SJCRH30 (cell line): ENCODE measurements around the gene AK8. TPM values are rescaled to one million over a fixed set of nuclear protein-coding genes. Genes with fewer than 3 reads are reported as not detected.
"Not testable (repeated sequence)": the region's sequence is repeated elsewhere in the genome, so short reads cannot be mapped to it uniquely, and the experiment has no call there.

Experiments
- DNase-seq, 2 experiments: peaks; one replicate each; pipeline ENCODE4 v3.0.0-alpha.2; 2015 to 2020
- H3K27ac ChIP-seq: fragments of 250-450 bp; sonication (Bioruptor Pico); 2 replicates; pipeline ENCODE4 v1.5.1; 2020; ENCODE audit warnings: mild to moderate bottlenecking, moderate library complexity
- H3K27me3 ChIP-seq: fragments of 250-450 bp; sonication (Bioruptor Pico); 2 replicates; pipeline ENCODE4 v1.5.1; 2020; ENCODE audit warnings: mild to moderate bottlenecking, moderate library complexity
- H3K36me3 ChIP-seq: fragments of 250-450 bp; sonication (Bioruptor Pico); 2 replicates; pipeline ENCODE4 v1.5.1; 2020; ENCODE audit warnings: mild to moderate bottlenecking, moderate library complexity
- H3K4me1 ChIP-seq: fragments of 250-450 bp; sonication (Bioruptor Pico); 2 replicates; pipeline ENCODE4 v1.5.1; 2020; ENCODE audit warnings: mild to moderate bottlenecking, moderate library complexity
- H3K4me3 ChIP-seq: fragments of 250-450 bp; sonication (Bioruptor Pico); 2 replicates; pipeline ENCODE4 v1.5.1; 2020; ENCODE audit warnings: mild to moderate bottlenecking, moderate library complexity
- H3K9me3 ChIP-seq: fragments of 250-450 bp; sonication (Bioruptor Pico); replicated peaks from 2 replicates; pipeline ENCODE4 v1.5.1; 2020; ENCODE audit warnings: mild to moderate bottlenecking, moderate library complexity
- total RNA-seq: library from RNA; depleted of rRNA; stranded (reverse); fragments of >200 nt; shearing (Covaris generic); gene quantifications from 2 replicates; pipeline ENCODE4 v1.2.3, GENCODE V29; 2014

The AK8 gene
- total RNA-seq, 1 experiment from 2014 or later, result not detected

DNA sequence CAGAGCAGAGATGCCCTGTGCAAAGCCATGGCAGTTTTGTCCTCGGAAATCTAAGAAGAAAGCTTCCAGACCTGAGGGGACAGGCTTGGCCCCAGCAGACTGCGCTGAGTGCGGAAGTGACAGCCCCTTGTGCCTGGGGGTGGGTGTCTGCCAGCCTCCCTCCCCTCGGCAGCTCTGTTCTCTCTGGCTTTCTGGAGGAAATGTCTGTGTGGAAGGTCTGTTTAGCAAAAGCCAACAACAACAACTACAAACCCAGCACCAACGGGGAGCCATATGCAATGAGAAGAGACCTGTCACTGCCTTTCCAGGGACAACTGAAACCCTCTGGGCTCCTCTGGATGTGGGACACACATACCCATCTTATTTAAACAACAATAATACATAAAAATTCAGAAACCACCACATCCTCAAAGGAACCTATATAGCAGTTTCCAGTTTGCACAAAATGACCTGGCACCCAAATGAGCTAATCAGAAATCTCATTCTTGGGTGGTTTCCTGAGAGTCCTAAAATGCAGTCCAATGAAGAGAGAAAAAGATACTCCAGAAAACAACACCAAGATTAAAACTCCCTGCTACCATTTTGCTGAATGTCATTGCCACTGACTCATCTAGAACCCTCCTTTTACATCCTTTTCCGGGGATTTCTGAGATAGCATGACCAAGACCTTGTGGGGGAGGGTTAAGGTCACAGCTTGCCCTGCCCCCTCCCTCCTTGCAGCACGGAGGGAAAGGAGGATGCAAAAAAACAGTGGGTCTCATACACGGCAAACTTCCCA is 97.7 kb downstream of the AK8 start:
- Histone ChIP-seq H3K27ac (no peak overlapping the region), H3K27me3 (0 out of 2 replicates have a peak, but pooled peaks cover 6% of the 10 kb centered on the region), H3K36me3 (no peaks in the 10 kb centered on the region), H3K9me3 (no peaks in the 10 kb centered on the region), H3K4me3 (no peak overlapping the region), H3K4me1 (no peaks in the 10 kb centered on the region)
- no peak for DNase-seq

DNA sequence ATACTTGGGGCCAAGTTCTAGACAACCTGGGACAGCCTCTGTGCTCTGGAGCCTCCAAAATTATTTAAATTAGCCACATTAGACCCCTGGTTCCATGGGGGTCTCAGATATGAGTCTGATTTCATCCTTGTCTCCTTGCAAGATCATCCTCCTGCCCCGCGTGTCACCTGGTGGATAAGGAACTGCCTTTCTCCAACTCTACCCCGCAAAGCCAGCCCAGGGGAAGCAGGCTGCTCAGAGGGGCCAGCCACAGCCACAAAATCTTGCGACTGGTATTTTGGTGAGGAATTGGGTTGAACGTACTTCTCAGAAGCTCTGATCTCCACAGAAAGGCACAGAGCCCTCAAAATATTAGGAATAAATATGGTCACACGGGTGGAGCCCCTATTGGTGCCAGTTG is 101.2 kb downstream of the AK8 start:
- Histone ChIP-seq H3K4me3 (no peak overlapping the region), H3K36me3 (no peaks in the 10 kb centered on the region), H3K4me1 (no peaks in the 10 kb centered on the region), H3K9me3 (no peaks in the 10 kb centered on the region), H3K27me3 (no peaks in the 10 kb centered on the region; the same call in 1 of the 2 replicates), H3K27ac (no peak overlapping the region)
- DNase-seq, result no peak

DNA sequence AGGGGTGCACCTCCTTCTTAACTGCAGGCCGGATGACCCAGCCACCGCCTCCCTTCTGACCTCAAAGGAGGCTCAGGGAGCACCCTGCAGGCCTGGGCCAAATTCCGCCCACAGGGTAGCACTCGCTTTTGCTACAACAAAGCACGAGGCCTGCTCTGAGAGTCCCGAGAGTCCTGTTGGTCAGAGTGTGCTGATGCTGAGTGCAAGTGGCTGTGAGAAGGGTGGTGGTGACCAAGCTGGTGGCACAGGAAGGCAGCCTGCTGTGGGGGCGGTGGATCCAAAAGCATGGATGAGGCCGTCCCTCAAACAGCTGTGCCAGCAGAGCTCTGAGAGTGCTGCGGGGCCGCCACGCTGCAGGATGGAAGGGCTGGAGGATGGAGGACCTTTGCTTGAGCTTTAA is 101.8 kb downstream of the AK8 start:
- Histone ChIP-seq H3K4me3 (no peak overlapping the region), H3K36me3 (no peaks in the 10 kb centered on the region), H3K27me3 (no peaks in the 10 kb centered on the region; the same call in 1 of the 2 replicates), H3K9me3 (no peaks in the 10 kb centered on the region), H3K27ac (no peak overlapping the region), H3K4me1 (no peaks in the 10 kb centered on the region)
- DNase-seq, result no peak

DNA sequence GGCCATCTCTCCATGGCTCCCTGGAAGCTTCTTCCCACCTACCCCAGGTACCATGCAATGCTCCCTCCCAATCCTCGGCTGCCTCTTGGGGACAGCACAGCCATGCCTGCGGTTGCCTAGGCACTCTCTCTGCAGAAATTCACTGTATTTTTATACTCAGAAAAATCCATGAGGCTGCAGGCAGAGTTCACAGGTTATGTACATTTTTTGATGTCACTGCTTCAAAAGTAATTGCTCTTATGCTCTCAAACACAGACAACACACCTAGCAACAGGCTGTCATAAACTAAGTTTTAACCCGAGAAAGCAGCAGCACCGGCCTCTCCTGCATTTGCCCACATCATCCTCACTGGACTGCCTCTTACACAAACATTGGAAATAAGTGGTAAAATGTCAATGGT is 102.4 kb downstream of the AK8 start:
- Histone ChIP-seq H3K27ac (no peak overlapping the region), H3K4me1 (no peaks in the 10 kb centered on the region), H3K9me3 (no peaks in the 10 kb centered on the region), H3K27me3 (no peaks in the 10 kb centered on the region; the same call in 1 of the 2 replicates), H3K4me3 (no peak overlapping the region), H3K36me3 (no peaks in the 10 kb centered on the region)
- no peak for DNase-seq

DNA sequence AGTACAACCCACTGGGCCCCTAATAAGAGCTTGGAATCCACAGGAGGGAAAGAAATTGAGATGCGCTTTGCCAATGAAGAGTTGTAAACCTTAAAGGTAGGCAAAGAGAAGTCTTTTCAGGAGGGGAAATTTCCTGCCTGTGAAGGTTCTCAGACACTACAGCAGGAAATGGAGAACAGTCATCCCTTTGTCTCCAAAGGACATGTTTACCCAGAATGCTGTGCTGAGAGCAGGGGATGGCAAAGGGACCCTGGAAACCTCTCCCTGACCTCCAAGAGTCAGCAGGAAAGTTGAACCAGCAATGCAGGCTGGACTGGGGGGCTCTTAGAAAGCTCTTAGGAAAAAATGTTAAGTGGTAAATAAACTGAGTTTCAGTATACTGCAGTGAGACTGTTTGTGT is 103.2 kb downstream of the AK8 start:
- no peaks in the 10 kb centered on the region; the same call in 1 of the 2 replicates for H3K27me3 ChIP-seq
- peak in 1 of 2 experiments; percentile 29 for DNase-seq
- H3K9me3 ChIP-seq, result no peaks in the 10 kb centered on the region
- no peak overlapping the region for H3K27ac ChIP-seq
- no peak overlapping the region for H3K4me3 ChIP-seq
- H3K36me3 ChIP-seq, result no peaks in the 10 kb centered on the region
- no peaks in the 10 kb centered on the region for H3K4me1 ChIP-seq

DNA sequence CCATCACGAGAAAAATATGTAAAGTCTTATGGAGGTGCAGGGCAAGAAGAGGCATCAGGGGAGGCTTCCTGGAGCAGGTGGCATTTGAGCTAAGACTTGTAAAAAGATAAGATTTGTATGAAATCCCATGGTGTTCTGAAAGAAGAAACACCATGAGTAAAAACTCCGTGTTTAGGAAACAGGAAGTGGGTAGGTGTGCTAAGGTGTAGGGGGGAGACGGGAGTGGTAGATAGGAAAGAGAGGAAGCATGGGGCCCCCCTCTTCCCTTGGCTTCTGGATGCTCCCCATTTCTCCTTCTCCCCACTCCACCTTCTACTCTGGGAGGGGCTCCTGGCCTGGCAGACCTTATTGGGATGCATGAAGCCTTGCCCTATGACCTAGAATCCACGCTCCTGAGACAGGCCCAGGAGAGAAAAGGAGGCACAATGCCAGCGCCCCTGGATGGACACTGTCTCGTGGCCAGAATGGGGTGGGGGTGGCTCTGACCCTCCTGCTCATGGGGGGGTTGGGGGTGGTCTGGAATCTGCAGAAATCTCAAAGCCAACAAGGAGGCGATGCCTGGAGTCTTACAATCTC is 104.2 kb downstream of the AK8 start:
- Histone ChIP-seq H3K4me3 (no peak overlapping the region), H3K4me1 (no peaks in the 10 kb centered on the region)

DNA sequence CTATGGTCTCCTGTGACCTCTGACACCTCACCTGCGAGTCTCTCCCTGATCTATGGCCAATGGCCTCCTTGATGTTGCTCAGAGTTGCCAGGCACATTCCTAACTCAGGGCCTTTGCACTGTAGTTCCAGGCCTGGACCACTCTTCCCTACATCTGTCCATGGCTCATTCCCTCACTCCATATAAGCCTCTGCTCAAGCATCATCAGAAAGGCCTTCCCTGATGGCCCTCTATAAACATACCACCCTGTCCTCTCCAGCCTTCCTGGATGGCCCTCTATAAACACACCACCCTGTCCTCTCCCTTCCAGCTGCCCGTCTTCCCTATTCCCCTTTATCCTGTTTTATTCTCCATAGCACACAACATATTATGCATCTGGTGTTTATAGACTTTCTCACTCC is 105.0 kb downstream of the AK8 start:
- no peaks in the 10 kb centered on the region for H3K36me3 ChIP-seq
- no peaks in the 10 kb centered on the region; the same call in 1 of the 2 replicates for H3K27me3 ChIP-seq
- H3K4me3 ChIP-seq, result no peak overlapping the region
- H3K4me1 ChIP-seq, result no peaks in the 10 kb centered on the region
- no peak overlapping the region for H3K27ac ChIP-seq
- no peaks in the 10 kb centered on the region for H3K9me3 ChIP-seq
- no peak for DNase-seq

More for the DNA sequence above, 104.2 kb downstream of the AK8 start:
- Histone ChIP-seq H3K36me3 (no peaks in the 10 kb centered on the region), H3K9me3 (no peaks in the 10 kb centered on the region), H3K27ac (no peak overlapping the region), H3K27me3 (no peaks in the 10 kb centered on the region; the same call in 1 of the 2 replicates)
- DNase-seq, result no peak

DNA sequence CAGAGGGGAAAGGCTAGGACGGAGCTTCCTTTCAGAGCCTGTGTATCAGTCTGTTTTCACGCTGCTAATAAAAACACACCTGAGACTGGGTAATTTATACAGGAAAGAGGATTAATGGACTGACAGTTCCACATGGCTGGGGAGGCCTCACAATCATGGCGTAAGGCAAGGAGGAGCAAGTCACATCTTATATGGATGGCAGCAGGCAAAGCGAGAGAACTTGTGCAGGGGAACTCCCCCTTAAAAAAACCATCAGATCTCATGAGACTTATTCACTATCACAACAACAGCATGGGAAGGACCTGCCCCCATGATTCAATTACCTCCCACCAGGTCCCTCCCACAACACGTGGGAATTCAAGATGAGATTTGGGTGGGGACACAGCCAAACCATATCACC is 106.3 kb downstream of the AK8 start:
- not testable (repeated sequence) for H3K27ac ChIP-seq, DNase-seq

DNA sequence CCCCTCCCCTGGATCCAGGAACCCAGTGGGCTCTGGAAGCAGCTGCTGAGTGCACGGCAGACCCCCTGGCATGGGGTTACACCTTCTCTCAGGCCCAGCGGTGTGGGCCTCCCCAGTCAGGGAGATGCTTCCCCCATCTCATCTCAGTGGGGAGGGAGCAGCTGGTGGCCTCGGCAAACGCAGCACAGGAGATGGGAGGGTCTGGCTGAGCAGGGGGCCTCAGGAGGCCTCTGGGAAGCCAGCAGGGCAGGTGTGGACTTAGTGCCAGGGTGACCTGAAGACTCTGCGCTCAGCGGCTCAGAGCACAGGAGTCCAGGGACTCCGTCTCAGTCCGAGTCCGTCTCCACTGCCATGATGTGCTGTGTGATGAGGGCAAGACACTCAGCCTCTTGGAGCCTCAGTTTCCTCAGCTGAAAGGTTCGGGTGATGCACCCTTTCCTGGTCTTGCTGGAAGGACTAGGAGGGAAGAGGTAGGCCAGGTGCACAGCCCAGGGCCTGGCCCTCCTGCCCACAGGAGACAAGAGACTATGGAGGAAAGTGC is 107.2 kb downstream of the AK8 start:
- no peak overlapping the region for H3K27ac ChIP-seq
- peaks cover 5% of the 10 kb centered on the region; the same call in 1 of the 2 replicates for H3K9me3 ChIP-seq
- no peak overlapping the region for H3K4me3 ChIP-seq
- no peaks in the 10 kb centered on the region for H3K36me3 ChIP-seq
- H3K4me1 ChIP-seq, result no peaks in the 10 kb centered on the region
- no peaks in the 10 kb centered on the region; the same call in 1 of the 2 replicates for H3K27me3 ChIP-seq
- DNase-seq, result no peak

More for the DNA sequence above, 106.3 kb downstream of the AK8 start:
- H3K4me1 ChIP-seq, H3K4me3 ChIP-seq, H3K27me3 ChIP-seq, H3K9me3 ChIP-seq, H3K36me3 ChIP-seq: not testable (repeated sequence)

DNA sequence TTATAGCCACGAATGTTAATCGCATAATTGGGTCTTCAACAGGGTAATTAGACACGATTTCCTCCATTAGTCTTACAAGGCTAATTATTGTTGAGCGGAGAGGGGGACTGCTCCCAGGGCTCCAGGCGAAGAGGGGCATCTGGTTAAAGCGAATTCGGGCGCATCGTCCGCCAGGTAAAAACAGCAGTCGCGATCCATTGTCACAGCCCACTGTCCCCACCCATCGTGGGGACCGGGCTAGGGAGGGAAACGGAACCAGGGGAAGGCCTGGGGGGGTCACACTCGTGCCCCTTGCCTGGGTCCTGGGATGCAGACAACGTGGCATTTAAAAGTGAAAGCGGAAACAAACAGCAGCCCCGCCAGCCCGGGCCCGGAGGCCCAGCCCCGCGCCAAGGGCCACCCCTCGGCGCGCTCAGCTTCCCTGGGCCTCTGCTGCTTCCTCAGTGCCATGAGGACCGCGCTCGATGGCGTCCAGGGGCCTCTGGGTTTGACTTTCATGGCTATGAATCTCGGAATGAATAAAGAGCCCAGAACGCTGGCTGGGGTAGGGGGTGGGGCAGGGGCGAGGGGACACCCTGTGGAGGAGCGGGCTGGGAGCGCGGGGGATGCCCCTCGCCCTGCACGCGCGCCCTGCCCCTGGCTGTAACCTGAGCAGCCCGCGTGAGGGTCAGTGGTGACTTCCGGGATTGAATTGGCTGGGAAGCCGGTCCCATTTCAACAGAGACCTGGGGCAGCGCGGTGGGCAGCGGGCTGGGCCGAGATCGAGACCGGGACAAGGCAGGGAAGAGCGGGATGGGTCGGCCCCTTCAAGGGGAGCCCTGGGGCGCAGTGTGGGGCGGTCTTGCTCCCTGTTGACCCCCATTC is 107.9 kb downstream of the AK8 start:
- peaks cover 5% of the 10 kb centered on the region; the same call in 1 of the 2 replicates for H3K9me3 ChIP-seq
- no peaks in the 10 kb centered on the region for H3K4me1 ChIP-seq
- H3K27ac ChIP-seq, result no peak overlapping the region
- H3K36me3 ChIP-seq, result no peaks in the 10 kb centered on the region
- H3K27me3 ChIP-seq, result no peaks in the 10 kb centered on the region; the same call in 1 of the 2 replicates
- peak overlapping the region; percentile 60 for H3K4me3 ChIP-seq
- DNase-seq, result peak in 1 of 2 experiments; percentile 29

DNA sequence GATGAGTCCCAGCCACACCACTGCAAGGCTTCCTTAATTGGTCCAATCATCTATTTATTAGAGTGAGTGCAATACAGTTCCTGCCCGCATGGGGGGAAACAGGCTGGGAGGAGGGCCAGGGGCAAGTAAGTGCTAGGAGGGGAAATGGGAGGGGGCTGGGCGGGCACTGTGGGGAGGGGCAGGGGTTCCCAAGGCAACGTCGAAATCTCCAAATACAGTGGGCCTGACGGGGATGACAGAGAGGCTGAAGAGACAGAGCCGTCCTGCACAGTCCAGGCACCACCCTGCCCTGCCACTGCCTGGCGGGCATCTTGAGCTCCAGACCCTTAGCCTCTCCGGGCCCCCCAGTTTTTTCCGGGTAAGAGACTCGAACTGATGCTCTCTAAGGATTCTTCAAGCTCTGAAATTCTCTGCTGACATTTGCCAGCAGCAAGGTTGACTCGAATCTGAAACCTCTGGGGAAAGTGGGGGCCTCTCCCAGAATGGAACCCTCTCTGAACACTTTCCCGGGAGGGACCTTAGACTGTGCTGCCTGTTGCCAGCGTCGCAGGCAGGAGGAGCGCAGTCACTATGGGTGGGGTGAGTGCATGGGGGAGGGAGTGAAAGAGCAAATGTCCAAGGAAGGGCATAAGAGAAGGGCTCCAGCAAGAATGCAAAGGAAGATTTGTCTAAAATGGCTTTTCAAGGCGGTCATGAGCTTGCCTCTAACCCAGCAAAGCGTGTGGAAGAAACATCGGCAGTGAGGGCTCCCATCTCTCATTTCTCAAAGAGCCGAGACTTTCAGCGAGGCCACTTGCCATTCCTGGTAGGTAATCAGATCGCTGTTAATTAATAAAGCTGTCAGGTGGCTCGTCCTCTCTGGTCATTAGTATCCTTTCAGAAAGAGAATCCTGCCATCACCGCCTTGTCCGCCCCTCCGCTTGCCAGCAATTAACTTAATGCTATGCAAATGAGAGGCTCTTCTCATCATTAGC is 108.9 kb downstream of the AK8 start:
- H3K4me3 ChIP-seq, result peak overlapping the region; percentile 60
- H3K4me1 ChIP-seq, result no peaks in the 10 kb centered on the region
- peak in 1 of 2 experiments; percentile 30 for DNase-seq
- no peak overlapping the region for H3K27ac ChIP-seq
- no peaks in the 10 kb centered on the region; the same call in 1 of the 2 replicates for H3K27me3 ChIP-seq
- peaks cover 5% of the 10 kb centered on the region; the same call in 1 of the 2 replicates for H3K9me3 ChIP-seq
- H3K36me3 ChIP-seq, result no peaks in the 10 kb centered on the region

DNA sequence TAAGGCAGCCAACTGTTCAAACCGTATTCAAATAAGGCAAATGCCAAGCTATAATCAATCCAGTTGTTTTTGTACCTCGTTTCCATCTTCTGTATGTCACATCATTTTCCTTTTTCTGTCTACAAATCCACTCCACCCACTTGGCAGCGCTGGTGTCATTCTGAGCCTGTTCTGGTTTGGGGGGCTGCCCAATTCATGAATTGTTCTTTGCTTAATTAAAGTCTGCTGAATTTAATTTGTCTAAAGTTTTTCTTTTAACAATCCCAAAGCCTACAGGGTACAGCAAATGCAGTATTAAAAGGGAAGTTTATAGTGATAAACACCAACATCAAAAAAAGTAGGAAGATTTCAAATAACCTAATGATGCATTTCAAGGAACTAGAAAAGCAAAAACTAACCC is 114.5 kb downstream of the AK8 start:
- Histone ChIP-seq H3K27me3 (0 out of 2 replicates have a peak, but pooled peaks cover 3% of the 10 kb centered on the region), H3K4me3 (no peak overlapping the region), H3K9me3 (peaks cover 5% of the 10 kb centered on the region; the same call in 1 of the 2 replicates), H3K36me3 (no peaks in the 10 kb centered on the region), H3K27ac (no peak overlapping the region), H3K4me1 (no peaks in the 10 kb centered on the region)
- DNase-seq, result no peak

DNA sequence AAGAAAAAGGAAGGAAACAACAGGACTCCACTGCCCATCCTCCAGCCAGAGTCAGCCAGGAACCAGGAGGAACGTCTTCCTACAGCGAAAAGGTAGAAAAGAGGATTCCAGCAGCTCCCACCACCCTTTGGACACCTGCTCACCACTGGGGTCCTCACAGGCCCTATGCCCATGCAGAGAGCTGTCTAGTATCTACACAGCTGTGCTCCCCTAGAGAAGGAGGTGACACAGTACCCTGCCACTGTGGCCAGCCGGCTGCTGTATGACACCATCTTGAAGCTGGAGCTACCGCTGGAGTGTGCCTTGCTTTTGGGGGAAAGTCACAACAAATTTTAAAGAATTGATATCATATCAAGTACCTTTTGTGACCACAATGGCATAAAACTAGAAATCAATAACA is 115.2 kb downstream of the AK8 start:
- DNase-seq, result no peak
- no peak overlapping the region for H3K27ac ChIP-seq
- no peaks in the 10 kb centered on the region for H3K4me1 ChIP-seq
- no peaks in the 10 kb centered on the region for H3K36me3 ChIP-seq
- no peak overlapping the region for H3K4me3 ChIP-seq
- H3K9me3 ChIP-seq, result peaks cover 5% of the 10 kb centered on the region; the same call in 1 of the 2 replicates
- H3K27me3 ChIP-seq, result peaks cover 5% of the 10 kb centered on the region; the same call in 1 of the 2 replicates
